Peyer's patch (tissue), 4 donors: ENCODE results near the gene ZNRF3.

Experiments used
- POLR2A ChIP-seq, 2 donors: fragments of 450-650 bp; IDR thresholded peaks; one replicate each; pipeline ENCODE4 v1.5.1; 2017; ENCODE audit warnings: antibody characterized with exemption in 2 of 2, mild to moderate bottlenecking in 2 of 2, moderate library complexity in 2 of 2
- TF ChIP-seq, protein P1 (sequence below), 6 experiments: fragments of 450-650 bp in 4 of 6; fragments of 200-600 bp in 2 of 6; sonication (generic) in 1 of 6; IDR thresholded peaks; one replicate each; pipeline ENCODE4 v1.5.1; 2017 to 2019; ENCODE audit warnings: antibody characterized with exemption in 6 of 6, mild to moderate bottlenecking in 3 of 6, moderate library complexity in 1 of 6

DNA sequence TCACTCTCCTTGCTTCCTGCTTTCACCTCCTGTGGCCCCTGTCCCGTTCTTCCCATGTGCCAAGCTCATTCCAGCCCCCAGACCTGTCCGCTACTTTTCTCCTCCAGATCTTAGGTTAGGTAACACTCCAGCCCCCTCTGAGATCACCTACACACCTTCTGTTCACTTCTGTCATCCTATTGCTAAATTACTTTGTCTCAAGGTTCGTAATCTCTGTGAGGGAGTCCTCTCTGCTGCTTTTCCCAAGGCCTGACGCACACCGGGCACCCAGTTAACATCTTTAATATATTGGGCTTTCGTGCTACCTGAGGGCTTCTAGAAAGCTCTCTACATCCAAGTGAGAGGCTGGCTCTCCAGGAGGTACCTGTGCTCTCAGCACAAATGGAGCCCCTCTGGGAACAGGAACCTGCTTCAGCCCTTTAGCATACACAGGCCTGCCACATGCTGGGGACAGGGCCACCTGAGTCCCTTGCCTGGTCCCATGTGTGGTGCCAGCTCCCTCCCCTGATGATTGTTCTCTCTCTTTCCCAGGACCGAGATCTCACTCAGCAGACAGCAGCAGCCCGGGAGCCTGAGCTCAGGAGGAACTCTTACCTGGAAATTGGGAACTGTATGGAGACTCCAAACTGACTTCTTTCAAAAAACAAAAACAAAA is 169.8 kb downstream of the ZNRF3 start:
- TF ChIP-seq, protein P1, sequence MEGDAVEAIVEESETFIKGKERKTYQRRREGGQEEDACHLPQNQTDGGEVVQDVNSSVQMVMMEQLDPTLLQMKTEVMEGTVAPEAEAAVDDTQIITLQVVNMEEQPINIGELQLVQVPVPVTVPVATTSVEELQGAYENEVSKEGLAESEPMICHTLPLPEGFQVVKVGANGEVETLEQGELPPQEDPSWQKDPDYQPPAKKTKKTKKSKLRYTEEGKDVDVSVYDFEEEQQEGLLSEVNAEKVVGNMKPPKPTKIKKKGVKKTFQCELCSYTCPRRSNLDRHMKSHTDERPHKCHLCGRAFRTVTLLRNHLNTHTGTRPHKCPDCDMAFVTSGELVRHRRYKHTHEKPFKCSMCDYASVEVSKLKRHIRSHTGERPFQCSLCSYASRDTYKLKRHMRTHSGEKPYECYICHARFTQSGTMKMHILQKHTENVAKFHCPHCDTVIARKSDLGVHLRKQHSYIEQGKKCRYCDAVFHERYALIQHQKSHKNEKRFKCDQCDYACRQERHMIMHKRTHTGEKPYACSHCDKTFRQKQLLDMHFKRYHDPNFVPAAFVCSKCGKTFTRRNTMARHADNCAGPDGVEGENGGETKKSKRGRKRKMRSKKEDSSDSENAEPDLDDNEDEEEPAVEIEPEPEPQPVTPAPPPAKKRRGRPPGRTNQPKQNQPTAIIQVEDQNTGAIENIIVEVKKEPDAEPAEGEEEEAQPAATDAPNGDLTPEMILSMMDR (IDR thresholded peaks at IDR 0.05) = no peak
- TF ChIP-seq POLR2A (IDR thresholded peaks at IDR 0.05) = no peak
